Chondrocyte (in vitro differentiated cells): Measurements from ENCODE around the gene LCT. TPM values are rescaled to one million over a fixed set of nuclear protein-coding genes. Genes with fewer than 3 reads are reported as not detected.

Source experiments
- DNase-seq: peaks from one replicate; pipeline ENCODE4 v3.0.0; 2021; ENCODE audit warnings: mixed read lengths, low spot score
- H3K27ac Mint-ChIP-seq: one replicate; pipeline ENCODE4 v1.8.0; 2021; ENCODE audit warnings: mild to moderate bottlenecking, moderate library complexity, mixed read lengths; ENCODE audit not compliant: unreplicated experiment
- H3K27me3 Mint-ChIP-seq: 2 replicates; pipeline ENCODE4 v1.8.0; 2021; ENCODE audit warnings: low read depth, mixed read lengths
- H3K36me3 Mint-ChIP-seq: 2 replicates; pipeline ENCODE4 v1.8.0; 2021; ENCODE audit warnings: low read depth, mixed read lengths
- H3K4me1 Mint-ChIP-seq: 2 replicates; pipeline ENCODE4 v1.8.0; 2021; ENCODE audit warnings: low read depth, mild to moderate bottlenecking, mixed read lengths
- H3K4me3 Mint-ChIP-seq: one replicate; pipeline ENCODE4 v1.8.0; 2021; ENCODE audit warnings: mild to moderate bottlenecking, moderate library complexity, mixed read lengths; ENCODE audit not compliant: unreplicated experiment
- H3K9me3 Mint-ChIP-seq: 2 replicates; pipeline ENCODE4 v1.8.0; 2021; ENCODE audit warnings: low read depth, mixed read lengths
- total RNA-seq: library from RNA; stranded (reverse); gene quantifications from 3 replicates; pipeline ENCODE4 v1.2.1, GENCODE V29; 2021
- TF ChIP-seq, protein P1 (sequence below): fragments of 200-600 bp; sonication (generic); IDR thresholded peaks from 2 replicates; pipeline ENCODE4 v1.5.0; 2021; ENCODE audit warnings: antibody characterized with exemption, mild to moderate bottlenecking, moderate library complexity

LCT gene
- total RNA-seq, 1 donor from 2014 or later: not detected

GRCh38 chr2:135741395-135742324, 95.3 kb downstream of the LCT start, which contains the start of gene UBXN4:
Gene UBXN4, plus strand, starts transcription at chr2:135741855. Its CDS starts 75 bp downstream, at chr2:135741930.
- peak within 1 kb of the TSS; percentile 99 for H3K27ac Mint-ChIP-seq
- H3K27me3 Mint-ChIP-seq: no peaks in the 10 kb centered on the region
- peaks cover 6% of the 10 kb centered on the region for H3K36me3 Mint-ChIP-seq
- H3K4me3 Mint-ChIP-seq: peak within 1 kb of the TSS; percentile 76
- TF ChIP-seq, protein P1, sequence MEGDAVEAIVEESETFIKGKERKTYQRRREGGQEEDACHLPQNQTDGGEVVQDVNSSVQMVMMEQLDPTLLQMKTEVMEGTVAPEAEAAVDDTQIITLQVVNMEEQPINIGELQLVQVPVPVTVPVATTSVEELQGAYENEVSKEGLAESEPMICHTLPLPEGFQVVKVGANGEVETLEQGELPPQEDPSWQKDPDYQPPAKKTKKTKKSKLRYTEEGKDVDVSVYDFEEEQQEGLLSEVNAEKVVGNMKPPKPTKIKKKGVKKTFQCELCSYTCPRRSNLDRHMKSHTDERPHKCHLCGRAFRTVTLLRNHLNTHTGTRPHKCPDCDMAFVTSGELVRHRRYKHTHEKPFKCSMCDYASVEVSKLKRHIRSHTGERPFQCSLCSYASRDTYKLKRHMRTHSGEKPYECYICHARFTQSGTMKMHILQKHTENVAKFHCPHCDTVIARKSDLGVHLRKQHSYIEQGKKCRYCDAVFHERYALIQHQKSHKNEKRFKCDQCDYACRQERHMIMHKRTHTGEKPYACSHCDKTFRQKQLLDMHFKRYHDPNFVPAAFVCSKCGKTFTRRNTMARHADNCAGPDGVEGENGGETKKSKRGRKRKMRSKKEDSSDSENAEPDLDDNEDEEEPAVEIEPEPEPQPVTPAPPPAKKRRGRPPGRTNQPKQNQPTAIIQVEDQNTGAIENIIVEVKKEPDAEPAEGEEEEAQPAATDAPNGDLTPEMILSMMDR: peak; percentile 78
- peaks cover 39% of the 10 kb centered on the region for H3K4me1 Mint-ChIP-seq
- peaks cover 3% of the 10 kb centered on the region for H3K9me3 Mint-ChIP-seq
- DNase-seq: peak; percentile 99

DNA sequence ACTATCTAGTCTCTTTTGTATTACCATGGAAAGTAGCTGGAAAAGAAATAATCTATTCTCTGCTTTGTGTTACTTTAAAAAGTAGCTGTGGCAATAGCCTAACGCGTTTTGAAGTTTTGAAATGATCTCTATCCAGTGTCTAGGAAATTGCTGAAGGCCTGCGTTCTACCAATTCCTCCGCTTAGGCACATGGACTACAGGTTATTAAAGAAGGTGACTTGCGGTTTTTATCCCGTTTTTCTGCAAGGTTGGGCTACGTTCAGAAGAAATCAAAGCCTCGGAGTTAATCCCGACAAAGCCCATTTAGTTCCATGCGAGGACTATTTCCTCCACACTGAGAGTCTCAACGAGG, 96.0 kb downstream of the LCT start:
- peak overlapping the region; percentile 99 for H3K27ac Mint-ChIP-seq
- no peaks in the 10 kb centered on the region for H3K27me3 Mint-ChIP-seq
- TF ChIP-seq, protein P1: no peak
- peak overlapping the region; percentile 76 for H3K4me3 Mint-ChIP-seq
- H3K36me3 Mint-ChIP-seq: peaks cover under 1% of the 10 kb centered on the region
- no peak for DNase-seq
- peaks cover 33% of the 10 kb centered on the region for H3K4me1 Mint-ChIP-seq
- peaks cover 3% of the 10 kb centered on the region for H3K9me3 Mint-ChIP-seq

DNA sequence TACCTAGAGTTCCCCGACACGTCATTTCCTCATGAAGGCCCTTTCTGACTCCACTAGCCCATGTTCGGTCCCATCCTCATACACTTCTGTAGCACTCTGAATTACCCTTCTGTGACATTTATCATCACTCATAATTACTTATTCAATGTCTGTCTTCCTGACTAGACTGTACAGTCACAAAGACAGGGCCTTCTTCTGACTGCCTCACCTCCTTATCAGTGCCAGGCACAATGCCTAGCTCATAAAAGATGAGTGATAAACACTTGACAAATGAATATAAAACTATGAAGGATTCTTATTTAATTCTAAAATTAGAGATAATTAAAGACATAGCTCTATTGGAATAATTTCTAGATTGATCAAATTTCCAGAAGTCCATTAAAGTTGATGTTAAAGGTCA, 96.8 kb downstream of the LCT start:
- Mint-ChIP-seq H3K27ac (no peak overlapping the region), H3K4me3 (no peak overlapping the region), H3K9me3 (peaks cover 3% of the 10 kb centered on the region), H3K36me3 (no peaks in the 10 kb centered on the region), H3K4me1 (peaks cover 27% of the 10 kb centered on the region), H3K27me3 (no peaks in the 10 kb centered on the region)
- TF ChIP-seq, protein P1: no peak
- DNase-seq: no peak

Other genes starting within 250 kb of the LCT start
- 72.5 to 112 TPM (median 76.4 TPM) in 3 replicates for gene UBXN4, start 95.3 kb downstream of the LCT start, total RNA-seq
- 21.2 to 44.1 TPM (median 22.2 TPM) in 3 replicates for gene MCM6, start 39.3 kb upstream of the LCT start, total RNA-seq
- 40.3 to 52.3 TPM (median 48.2 TPM) in 3 replicates for gene DARS1, start 148.4 kb upstream of the LCT start, total RNA-seq